Measurements from ENCODE around the gene ENPP5. TPM values are rescaled to one million over a fixed set of nuclear protein-coding genes. Genes with fewer than 3 reads are reported as not detected.
A peak's percentile ranks its signal among the peaks of the same experiment; 100 is the strongest.

Gene ENPP5
- total RNA-seq, 1 donor from 2014 or later, result 0.26 TPM

DNA sequence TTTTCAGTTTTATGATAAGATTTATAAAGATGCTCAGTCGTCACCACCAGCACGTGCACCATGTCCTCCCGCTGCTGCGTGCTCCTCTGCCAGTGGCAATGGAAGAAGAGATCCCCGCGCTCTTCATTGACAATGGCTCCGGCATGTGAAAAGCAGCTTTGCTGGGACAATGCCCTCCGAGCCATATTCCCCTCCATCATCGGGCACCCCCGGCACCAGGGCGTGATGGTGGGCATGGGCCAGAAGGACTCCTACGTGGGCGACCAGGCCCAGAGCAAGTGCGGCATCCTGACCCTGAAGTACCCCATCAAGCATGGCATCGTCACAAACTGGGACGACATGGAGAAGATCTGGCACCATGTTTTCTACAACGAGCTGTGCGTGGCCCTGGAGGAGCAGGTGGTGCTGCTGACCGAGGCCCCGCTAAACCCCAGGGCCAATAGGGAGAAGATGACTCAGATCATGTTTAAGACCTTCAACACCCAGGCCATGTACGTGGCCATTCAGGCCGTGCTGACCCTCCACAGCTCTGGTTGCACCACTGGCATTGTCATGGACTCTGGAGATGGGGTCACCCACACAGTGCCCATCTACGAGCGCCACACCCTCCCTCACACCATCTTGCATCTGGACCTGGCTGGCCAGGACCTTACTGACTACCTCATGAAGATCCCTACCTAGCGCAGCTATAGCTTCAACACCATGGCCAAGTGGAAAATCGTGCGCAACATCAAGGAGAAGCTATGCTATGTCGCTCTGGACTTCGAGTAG lies 34.3 kb upstream of the ENPP5 start:
- DNase-seq (ENCODE audit: low read depth), result no peak
- Histone ChIP-seq H3K4me3 (ENCODE audit: low read depth, low read length) (no peak overlapping the region), H3K27me3 (ENCODE audit: control insufficient read depth, insufficient read depth, low read length) (no peaks in the 10 kb centered on the region), H3K36me3 (ENCODE audit: control insufficient read depth, insufficient read depth, low read length) (no peaks in the 10 kb centered on the region)
- FAIRE-seq, result no peak
- TF ChIP-seq, protein P1, sequence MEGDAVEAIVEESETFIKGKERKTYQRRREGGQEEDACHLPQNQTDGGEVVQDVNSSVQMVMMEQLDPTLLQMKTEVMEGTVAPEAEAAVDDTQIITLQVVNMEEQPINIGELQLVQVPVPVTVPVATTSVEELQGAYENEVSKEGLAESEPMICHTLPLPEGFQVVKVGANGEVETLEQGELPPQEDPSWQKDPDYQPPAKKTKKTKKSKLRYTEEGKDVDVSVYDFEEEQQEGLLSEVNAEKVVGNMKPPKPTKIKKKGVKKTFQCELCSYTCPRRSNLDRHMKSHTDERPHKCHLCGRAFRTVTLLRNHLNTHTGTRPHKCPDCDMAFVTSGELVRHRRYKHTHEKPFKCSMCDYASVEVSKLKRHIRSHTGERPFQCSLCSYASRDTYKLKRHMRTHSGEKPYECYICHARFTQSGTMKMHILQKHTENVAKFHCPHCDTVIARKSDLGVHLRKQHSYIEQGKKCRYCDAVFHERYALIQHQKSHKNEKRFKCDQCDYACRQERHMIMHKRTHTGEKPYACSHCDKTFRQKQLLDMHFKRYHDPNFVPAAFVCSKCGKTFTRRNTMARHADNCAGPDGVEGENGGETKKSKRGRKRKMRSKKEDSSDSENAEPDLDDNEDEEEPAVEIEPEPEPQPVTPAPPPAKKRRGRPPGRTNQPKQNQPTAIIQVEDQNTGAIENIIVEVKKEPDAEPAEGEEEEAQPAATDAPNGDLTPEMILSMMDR (IDR thresholded peaks at IDR 0.05; ENCODE audit: insufficient read depth, low read length, severe bottlenecking), result no peak

- Histone ChIP-seq H3K4me3 (ENCODE audit: low read depth, low read length) (no peak overlapping the region), H3K27me3 (ENCODE audit: control insufficient read depth, insufficient read depth, low read length) (no peaks in the 10 kb centered on the region), H3K36me3 (ENCODE audit: control insufficient read depth, insufficient read depth, low read length) (no peaks in the 10 kb centered on the region)
- DNase-seq (ENCODE audit: low read depth) (no peak), FAIRE-seq (no peak)
- TF ChIP-seq, protein P1 (IDR thresholded peaks at IDR 0.05; ENCODE audit: insufficient read depth, low read length, severe bottlenecking), result no peak
Measured at GRCh38 chr6:46203391-46204177, 32.8 kb upstream of the ENPP5 start.

- no peak for DNase-seq (ENCODE audit: low read depth)
- H3K4me3 ChIP-seq (ENCODE audit: low read depth, low read length), result no peak overlapping the region
- no peaks in the 10 kb centered on the region for H3K27me3 ChIP-seq (ENCODE audit: control insufficient read depth, insufficient read depth, low read length)
- no peaks in the 10 kb centered on the region for H3K36me3 ChIP-seq (ENCODE audit: control insufficient read depth, insufficient read depth, low read length)
- TF ChIP-seq, protein P1 (IDR thresholded peaks at IDR 0.05; ENCODE audit: insufficient read depth, low read length, severe bottlenecking), result no peak
- no peak for FAIRE-seq
Measured at GRCh38 chr6:46201702-46202101, 30.9 kb upstream of the ENPP5 start.

DNA sequence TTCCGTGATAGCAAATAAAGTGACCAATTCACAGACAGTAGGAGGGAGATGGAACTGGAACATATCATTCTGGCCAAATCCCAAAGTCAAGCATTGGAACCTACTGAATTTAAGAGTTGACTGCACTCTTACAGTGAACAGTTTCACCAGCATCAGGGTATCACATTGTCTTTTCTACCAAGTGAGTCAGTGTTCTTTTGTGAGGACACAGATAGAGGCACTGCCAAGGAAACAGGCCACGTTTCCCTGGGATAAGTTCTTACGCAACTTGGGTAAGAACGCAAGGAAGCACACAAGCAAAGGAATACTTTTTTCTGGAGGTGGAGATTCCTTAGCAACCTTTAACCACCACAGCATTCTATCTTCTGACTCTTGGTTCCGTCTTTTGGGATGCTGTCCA lies 28.6 kb upstream of the ENPP5 start:
- TF ChIP-seq, protein P1 (IDR thresholded peaks at IDR 0.05; ENCODE audit: insufficient read depth, low read length, severe bottlenecking), result no peak
- H3K36me3 ChIP-seq (ENCODE audit: control insufficient read depth, insufficient read depth, low read length), result no peaks in the 10 kb centered on the region
- no peak overlapping the region for H3K4me3 ChIP-seq (ENCODE audit: low read depth, low read length)
- no peak for FAIRE-seq
- peak; percentile 13 for DNase-seq (ENCODE audit: low read depth)
- no peaks in the 10 kb centered on the region for H3K27me3 ChIP-seq (ENCODE audit: control insufficient read depth, insufficient read depth, low read length)

DNA sequence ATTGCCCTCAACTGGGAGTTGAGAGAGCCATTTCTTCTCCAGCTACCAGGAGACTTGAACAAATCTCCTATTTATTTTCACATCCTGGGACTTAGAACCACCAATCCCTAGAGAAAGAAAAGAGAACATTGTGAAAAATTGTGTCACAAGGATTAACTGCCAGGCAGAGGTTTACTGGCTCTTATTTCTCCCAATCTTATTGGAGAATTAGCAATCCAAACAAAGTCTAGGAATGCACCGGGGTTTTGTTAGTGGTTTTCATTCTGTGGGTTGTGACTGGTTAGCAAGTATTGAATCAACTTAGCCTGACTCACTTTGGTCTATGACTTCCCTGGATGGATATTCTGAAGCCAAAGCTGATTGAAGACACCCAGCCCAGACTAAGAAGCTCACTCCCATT lies 21.2 kb upstream of the ENPP5 start:
- Histone ChIP-seq H3K27me3 (ENCODE audit: control insufficient read depth, insufficient read depth, low read length) (no peaks in the 10 kb centered on the region), H3K4me3 (ENCODE audit: low read depth, low read length) (no peak overlapping the region), H3K36me3 (ENCODE audit: control insufficient read depth, insufficient read depth, low read length) (no peaks in the 10 kb centered on the region)
- TF ChIP-seq, protein P1 (IDR thresholded peaks at IDR 0.05; ENCODE audit: insufficient read depth, low read length, severe bottlenecking), result no peak
- FAIRE-seq (no peak), DNase-seq (ENCODE audit: low read depth) (peak; percentile 56)

Data from bronchial epithelial cell (primary cell).